Caco-2 (cell line): ENCODE results near the gene AFAP1L2. TPM values are rescaled to one million over a fixed set of nuclear protein-coding genes. Genes with fewer than 3 reads are reported as not detected.
"Not testable (repeated sequence)": the region's sequence is repeated elsewhere in the genome, so short reads cannot be mapped to it uniquely, and the experiment has no call there.

Source experiments
- BruUV-seq: library from RNA; stranded (reverse); fragments of 400-500 nt; replicated peaks from 2 replicates; lab custom pipeline; 2021; lab: Mats Ljungman, UMichigan
- CTCF ChIA-PET: fragments of 300-600 bp; sonication (Branson Sonifier 250); formaldehyde crosslinking; loops from one replicate; lab custom pipeline; 2022; ENCODE audit warnings: antibody characterized with exemption; lab: Charles Lee
- POLR2A ChIA-PET: fragments of 300-600 bp; sonication (Branson Sonifier 250); formaldehyde crosslinking; loops from one replicate; lab custom pipeline; 2022; ENCODE audit warnings: antibody characterized with exemption; lab: Charles Lee
- DNase-seq, 2 experiments: peaks; one replicate each; pipeline versions ENCODE4 v3.0.0 to v3.0.0-alpha.2; 2020 to 2022
- H3K27me3 ChIP-seq: replicated peaks from 2 replicates; pipeline ENCODE4 v1.6.0; 2011; ENCODE audit warnings: low read length; ENCODE audit not compliant: control insufficient read depth, insufficient read depth
- H3K36me3 ChIP-seq: 2 replicates; pipeline ENCODE4 v1.5.1; 2011; ENCODE audit warnings: low read length; ENCODE audit not compliant: control insufficient read depth, insufficient read depth
- H3K4me1 ChIP-seq: fragments of 250-450 bp; sonication (Bioruptor Pico); 2 replicates; pipeline ENCODE4 v1.5.1; 2020; ENCODE audit warnings: mild to moderate bottlenecking
- H3K4me3 ChIP-seq: 2 replicates; pipeline ENCODE4 v1.5.1; 2011; ENCODE audit warnings: low read depth, mild to moderate bottlenecking, control low read depth, low read length
- H3K9me3 ChIP-seq: fragments of 250-450 bp; sonication (Bioruptor Pico); 2 replicates; pipeline ENCODE4 v1.5.1; 2020; ENCODE audit warnings: mild to moderate bottlenecking, moderate library complexity
- H3K27ac Mint-ChIP-seq: one replicate; pipeline ENCODE4 v1.8.0; 2022; ENCODE audit warnings: mixed read lengths; ENCODE audit not compliant: unreplicated experiment
- H3K27me3 Mint-ChIP-seq: one replicate; pipeline ENCODE4 v1.8.0; 2022; ENCODE audit warnings: mixed read lengths; ENCODE audit not compliant: insufficient read depth, unreplicated experiment
- H3K36me3 Mint-ChIP-seq: one replicate; pipeline ENCODE4 v1.8.0; 2022; ENCODE audit warnings: mild to moderate bottlenecking, mixed read lengths; ENCODE audit not compliant: insufficient read depth, unreplicated experiment
- H3K4me1 Mint-ChIP-seq: one replicate; pipeline ENCODE4 v1.8.0; 2022; ENCODE audit warnings: low read depth, mixed read lengths; ENCODE audit not compliant: unreplicated experiment
- H3K4me3 Mint-ChIP-seq: one replicate; pipeline ENCODE4 v1.8.0; 2022; ENCODE audit warnings: mild to moderate bottlenecking, moderate library complexity, mixed read lengths; ENCODE audit not compliant: unreplicated experiment
- H3K9me3 Mint-ChIP-seq: one replicate; pipeline ENCODE4 v1.8.0; 2022; ENCODE audit warnings: mixed read lengths; ENCODE audit not compliant: unreplicated experiment
- CTCF ChIP-seq, 2 experiments: fragments of 200-600 bp in 1 of 2; IDR thresholded peaks; 1 replicate in 1 of 2; 2 replicates in 1 of 2; pipeline versions ENCODE4 v1.5.1 to v1.8.0; 2011 to 2022; ENCODE audit warnings: antibody characterized with exemption in 1 of 2, control low read depth in 1 of 2, inconsistent platforms in 1 of 2, low read depth in 1 of 2, low read length in 1 of 2, mild to moderate bottlenecking in 1 of 2, moderate library complexity in 1 of 2; ENCODE audit not compliant: insufficient read depth in 1 of 2, severe bottlenecking in 1 of 2, unreplicated experiment in 1 of 2
- intact Hi-C: fragments of 100-400 bp; cut with micrococcal nuclease; formaldehyde crosslinking; loops from one replicate; pipeline ENCODE4 v1.10.0; 2022; ENCODE audit not compliant: unreplicated experiment
- total RNA-seq: library from RNA; stranded (reverse); gene quantifications from 2 replicates; pipeline ENCODE4 v1.2.3, GENCODE V29; 2022

AFAP1L2 gene
- total RNA-seq, 1 experiment from 2014 or later: 2.3 TPM

- Histone ChIP-seq H3K9me3 (no peaks in the 10 kb centered on the region), H3K27me3 (no peaks in the 10 kb centered on the region), H3K4me3 (no peak overlapping the region), H3K36me3 (no peaks in the 10 kb centered on the region), H3K4me1 (peaks cover 33% of the 10 kb centered on the region)
- H3K9me3 Mint-ChIP-seq: no peaks in the 10 kb centered on the region
- H3K27me3 Mint-ChIP-seq: no peaks in the 10 kb centered on the region
- H3K36me3 Mint-ChIP-seq: no peaks in the 10 kb centered on the region
- no peak for TF ChIP-seq CTCF (IDR thresholded peaks at IDR 0.05; ENCODE audit: insufficient read depth in 1 of 2, low read depth in 1 of 2, low read length in 1 of 2, severe bottlenecking in 1 of 2, unreplicated experiment in 1 of 2)
- ChIA-PET POLR2A (no interaction called here), CTCF (interaction anchor here (0.6 to 1.3 kb wide), 6 partner anchors 26 to 147 kb away, joined by 3 to 9 read pairs (median 4); no protein-coding TSS in a partner anchor)
- peak overlapping the region; percentile 70 for H3K27ac Mint-ChIP-seq
- peaks cover 34% of the 10 kb centered on the region for H3K4me1 Mint-ChIP-seq
- peak; percentile 57 to 68 for DNase-seq
- no TSS peak for BruUV-seq
- H3K4me3 Mint-ChIP-seq: peak overlapping the region; percentile 43
- intact Hi-C loops: loop anchor here (1.0 to 2.0 kb wide), 2 partner anchors 17 to 45 kb away; no protein-coding TSS in a partner anchor
Measured at GRCh38 chr10:114349522-114350215, 54.6 kb downstream of the AFAP1L2 start.

GRCh38 chr10:114349071-114349470, 55.2 kb downstream of the AFAP1L2 start:
- H3K9me3 ChIP-seq, H3K9me3 Mint-ChIP-seq, H3K36me3 Mint-ChIP-seq, H3K27ac Mint-ChIP-seq, H3K36me3 ChIP-seq, H3K4me3 ChIP-seq, H3K27me3 ChIP-seq, BruUV-seq, H3K4me3 Mint-ChIP-seq, POLR2A ChIA-PET, H3K27me3 Mint-ChIP-seq, DNase-seq: not testable (repeated sequence)
- H3K4me1 Mint-ChIP-seq: peaks cover 34% of the 10 kb centered on the region
- CTCF ChIA-PET: interaction anchor here (0.6 to 1.3 kb wide), 6 partner anchors 25 to 148 kb away, joined by 3 to 9 read pairs (median 4); no protein-coding TSS in a partner anchor
- intact Hi-C loops: loop anchor here (1.0 to 2.0 kb wide), 2 partner anchors 18 to 45 kb away; no protein-coding TSS in a partner anchor
- H3K4me1 ChIP-seq: peaks cover 33% of the 10 kb centered on the region

GRCh38 chr10:114347791-114348190, 56.5 kb downstream of the AFAP1L2 start:
- no peaks in the 10 kb centered on the region for H3K27me3 Mint-ChIP-seq
- no peak for TF ChIP-seq CTCF (IDR thresholded peaks at IDR 0.05; ENCODE audit: insufficient read depth in 1 of 2, low read depth in 1 of 2, low read length in 1 of 2, severe bottlenecking in 1 of 2, unreplicated experiment in 1 of 2)
- intact Hi-C loops: loop anchor here (2.0 kb wide), 1 partner anchor 19 kb away; no protein-coding TSS in a partner anchor
- no peak overlapping the region for H3K4me3 ChIP-seq
- CTCF ChIA-PET: no interaction called here
- H3K36me3 Mint-ChIP-seq: no peaks in the 10 kb centered on the region
- no peak overlapping the region for H3K4me3 Mint-ChIP-seq
- BruUV-seq: no TSS peak
- H3K27me3 ChIP-seq: no peaks in the 10 kb centered on the region
- DNase-seq: no peak
- peaks cover 40% of the 10 kb centered on the region for H3K4me1 Mint-ChIP-seq
- H3K9me3 Mint-ChIP-seq: no peaks in the 10 kb centered on the region
- POLR2A ChIA-PET: no interaction called here
- no peaks in the 10 kb centered on the region for H3K36me3 ChIP-seq
- H3K4me1 ChIP-seq: peaks cover 33% of the 10 kb centered on the region
- no peaks in the 10 kb centered on the region for H3K9me3 ChIP-seq
- no peak overlapping the region for H3K27ac Mint-ChIP-seq
